GM19328 (cell line): ENCODE measurements around the gene SLC17A2.

Experiments
- ATAC-seq: cut with Tn5 transposase; IDR thresholded peaks from one replicate; pipeline ENCODE4 v1.9.1; 2021; ENCODE audit warnings: mild to moderate bottlenecking, moderate library complexity; ENCODE audit not compliant: unreplicated experiment

SLC17A2 gene, protein sequence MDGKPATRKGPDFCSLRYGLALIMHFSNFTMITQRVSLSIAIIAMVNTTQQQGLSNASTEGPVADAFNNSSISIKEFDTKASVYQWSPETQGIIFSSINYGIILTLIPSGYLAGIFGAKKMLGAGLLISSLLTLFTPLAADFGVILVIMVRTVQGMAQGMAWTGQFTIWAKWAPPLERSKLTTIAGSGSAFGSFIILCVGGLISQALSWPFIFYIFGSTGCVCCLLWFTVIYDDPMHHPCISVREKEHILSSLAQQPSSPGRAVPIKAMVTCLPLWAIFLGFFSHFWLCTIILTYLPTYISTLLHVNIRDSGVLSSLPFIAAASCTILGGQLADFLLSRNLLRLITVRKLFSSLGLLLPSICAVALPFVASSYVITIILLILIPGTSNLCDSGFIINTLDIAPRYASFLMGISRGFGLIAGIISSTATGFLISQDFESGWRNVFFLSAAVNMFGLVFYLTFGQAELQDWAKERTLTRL

DNA sequence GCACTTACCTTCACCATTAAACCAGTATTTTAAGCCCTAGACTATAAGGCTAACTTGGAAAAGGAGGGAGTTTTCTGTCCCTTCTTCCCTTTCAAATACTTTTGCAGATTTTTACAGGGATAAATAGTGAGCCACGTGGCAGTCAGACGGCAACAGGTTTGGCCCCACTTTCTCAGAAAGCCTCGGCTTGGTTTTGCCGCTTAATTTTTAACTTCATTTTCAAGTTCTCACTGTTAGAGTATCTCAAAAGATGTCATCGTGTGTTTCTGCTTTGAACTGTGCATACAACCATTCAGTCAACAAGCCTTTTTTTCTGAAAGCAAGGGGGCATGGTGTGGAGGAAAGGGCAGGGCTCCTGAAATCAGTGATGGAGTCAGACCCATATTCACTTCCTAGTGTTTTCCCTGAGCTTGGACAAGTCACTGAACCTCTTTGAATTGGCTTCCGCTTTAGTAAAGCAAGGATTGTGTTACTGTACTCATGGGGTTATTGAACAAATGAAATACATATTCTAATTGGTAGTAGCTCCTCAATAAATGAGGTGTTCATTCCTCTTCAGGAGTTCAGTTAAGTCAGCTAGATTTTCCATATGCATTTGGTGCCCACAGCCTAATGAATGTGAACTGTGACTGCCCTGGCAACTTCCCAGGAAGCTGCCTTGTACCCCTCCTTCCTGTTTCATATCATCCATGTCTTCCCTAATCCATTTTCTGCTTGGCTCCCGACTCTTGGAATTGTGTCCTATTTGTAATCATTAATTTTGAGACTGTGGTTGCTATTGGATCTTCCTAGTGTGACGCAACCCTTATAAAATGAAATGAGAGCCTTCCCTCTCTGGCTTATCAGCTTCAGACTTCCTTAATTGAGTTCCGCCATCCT, at the start of gene SLC17A2:
Gene SLC17A2, minus strand, starts transcription at position 160 of the 879 bp plus-strand sequence. CDS start 4,895 bp downstream, outside the sequence.
- no peak for ATAC-seq

DNA sequence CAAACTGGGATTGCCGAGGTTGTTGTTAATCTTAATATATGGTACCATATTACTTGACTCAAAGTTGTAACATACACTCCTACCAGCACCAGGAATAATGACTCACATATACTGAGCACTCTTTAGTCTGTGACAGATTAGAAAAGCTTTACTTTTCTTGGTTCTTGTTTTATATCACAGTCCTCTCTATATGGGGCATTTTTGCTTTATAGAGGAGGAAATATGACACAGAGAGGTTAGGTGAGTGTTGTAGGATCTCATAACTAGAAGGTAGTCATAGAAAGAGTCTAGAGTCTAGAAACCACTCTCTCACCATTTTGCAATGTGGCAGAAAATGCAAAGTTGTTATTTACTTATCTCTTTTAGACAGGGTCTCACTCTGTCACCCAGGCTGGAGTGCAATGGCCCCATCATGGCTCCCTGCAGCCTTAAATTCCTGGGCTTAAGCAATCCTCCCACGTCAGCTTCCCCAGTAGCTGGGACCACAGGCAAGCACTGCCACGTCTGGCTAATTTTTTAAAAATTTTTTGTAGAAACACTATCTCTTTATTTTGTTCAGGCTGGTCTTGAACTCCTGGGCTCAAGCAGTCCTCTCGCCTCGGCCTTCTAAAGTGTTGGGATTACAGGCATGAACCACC, 45.6 kb upstream of the SLC17A2 start:
- no peak for ATAC-seq

DNA sequence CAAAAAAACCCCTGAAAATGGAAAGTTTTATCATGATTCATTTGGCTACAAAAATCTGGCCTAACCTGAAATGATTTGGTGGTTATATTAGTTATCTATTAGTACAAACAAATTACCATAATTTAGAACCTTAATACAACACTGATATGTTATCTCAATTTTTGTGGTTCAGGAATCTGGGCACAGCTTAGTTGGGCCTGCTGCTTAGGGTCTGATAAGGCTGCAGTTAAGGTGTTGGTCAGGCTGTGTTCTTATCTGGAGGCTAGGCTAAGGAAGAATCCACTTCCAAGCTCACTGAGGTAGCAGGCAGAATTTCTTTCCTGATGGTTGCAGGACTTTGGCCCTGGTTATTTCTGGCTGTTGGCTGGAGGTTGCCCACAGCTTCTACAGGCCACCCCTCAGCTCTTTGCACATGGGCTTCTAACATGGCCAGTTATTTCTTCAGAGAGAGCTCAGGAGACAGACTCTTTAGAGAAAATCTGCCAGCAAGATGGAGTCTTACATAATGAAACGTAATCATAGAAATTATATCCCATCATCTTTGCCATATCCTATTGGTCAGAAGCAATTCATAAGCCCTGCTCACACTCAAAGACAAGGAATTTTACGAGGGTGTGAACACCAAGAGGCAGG, 43.5 kb upstream of the SLC17A2 start:
- ATAC-seq, result no peak

DNA sequence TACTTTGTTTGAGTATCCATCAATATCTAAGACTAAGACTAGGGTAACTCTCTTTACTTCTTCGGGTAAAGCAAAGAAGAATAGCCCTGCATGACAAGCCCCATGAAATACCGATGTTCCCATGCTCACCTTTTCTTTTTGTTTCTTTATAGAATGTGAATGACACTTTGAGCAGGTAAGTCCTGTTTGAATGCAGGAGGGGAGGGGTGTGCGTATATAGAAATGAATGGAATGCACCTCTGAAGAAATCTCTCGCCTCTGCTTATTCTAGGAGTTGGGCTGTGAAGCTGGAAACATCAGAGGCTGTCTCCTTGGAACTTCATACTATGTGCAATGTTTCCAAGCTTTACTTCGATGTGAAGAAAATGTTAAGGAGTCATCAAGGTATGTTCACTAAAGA, 42.4 kb upstream of the SLC17A2 start:
- ATAC-seq, result no peak

DNA sequence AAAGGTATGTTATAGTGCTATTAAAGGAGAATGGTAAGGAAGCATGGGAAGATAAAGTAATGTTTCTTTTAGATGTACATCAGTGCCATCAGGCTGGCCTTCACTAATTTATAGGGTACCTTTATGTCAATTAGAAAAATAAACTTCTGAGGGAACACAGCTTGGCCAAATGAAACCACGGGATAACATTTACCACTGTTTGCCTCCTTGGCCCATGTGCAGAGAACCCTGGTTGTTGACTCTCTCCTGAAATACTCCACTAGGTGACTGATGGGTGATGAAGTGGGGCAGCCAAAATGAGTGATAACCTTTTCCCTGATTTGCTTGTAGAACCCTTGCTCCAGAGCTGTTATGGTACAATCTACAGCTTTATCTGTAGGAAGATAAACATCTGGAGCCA, 41.6 kb upstream of the SLC17A2 start:
- no peak for ATAC-seq

DNA sequence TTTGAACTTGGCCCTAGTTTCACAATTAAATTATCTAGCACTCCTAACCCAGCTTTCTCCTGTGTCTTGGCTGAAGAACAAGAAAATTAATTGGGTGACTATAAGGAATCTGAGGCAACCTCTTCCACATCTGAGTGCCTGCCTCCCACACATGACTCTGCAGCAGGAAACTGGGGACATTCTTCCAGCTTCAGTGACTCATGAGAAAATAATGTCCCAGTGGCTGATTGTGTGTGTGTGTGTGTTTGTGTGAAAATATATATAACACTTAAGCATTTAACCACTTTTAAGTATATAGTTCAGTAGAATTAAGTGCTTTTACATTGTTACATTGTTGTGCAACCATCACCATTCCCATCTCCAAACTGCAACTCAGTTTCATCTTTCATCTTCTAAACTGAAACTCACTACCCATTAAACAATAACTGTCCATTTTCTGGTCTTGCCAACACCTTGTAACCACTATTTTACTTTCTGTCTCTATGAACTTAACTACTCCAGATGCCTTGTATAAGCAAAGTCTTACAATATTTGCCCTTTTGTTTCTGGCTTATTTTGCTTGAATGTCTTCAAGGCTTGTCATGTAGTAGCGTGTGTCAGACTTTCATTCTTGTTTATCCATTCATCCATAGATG, 40.8 kb upstream of the SLC17A2 start:
- ATAC-seq, result no peak

DNA sequence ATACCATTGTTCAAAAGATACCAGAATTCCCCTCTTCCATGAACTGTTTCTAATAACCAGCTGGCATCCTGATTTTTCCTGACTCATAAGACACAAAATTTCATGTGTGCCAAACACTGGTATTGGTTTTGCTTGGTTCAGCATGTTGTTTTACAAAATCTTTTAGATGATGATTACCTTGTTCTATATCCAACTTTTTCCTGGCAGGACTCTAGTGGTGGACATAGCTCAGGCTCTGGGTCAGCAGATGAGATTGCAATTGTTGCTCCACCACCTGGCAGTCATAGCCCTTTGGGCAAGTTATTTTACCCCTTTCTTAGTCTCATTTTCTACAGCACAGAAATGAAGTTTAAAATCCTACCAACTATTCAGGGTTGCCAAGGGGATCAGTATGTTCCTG, 38.3 kb upstream of the SLC17A2 start:
- ATAC-seq, result no peak

DNA sequence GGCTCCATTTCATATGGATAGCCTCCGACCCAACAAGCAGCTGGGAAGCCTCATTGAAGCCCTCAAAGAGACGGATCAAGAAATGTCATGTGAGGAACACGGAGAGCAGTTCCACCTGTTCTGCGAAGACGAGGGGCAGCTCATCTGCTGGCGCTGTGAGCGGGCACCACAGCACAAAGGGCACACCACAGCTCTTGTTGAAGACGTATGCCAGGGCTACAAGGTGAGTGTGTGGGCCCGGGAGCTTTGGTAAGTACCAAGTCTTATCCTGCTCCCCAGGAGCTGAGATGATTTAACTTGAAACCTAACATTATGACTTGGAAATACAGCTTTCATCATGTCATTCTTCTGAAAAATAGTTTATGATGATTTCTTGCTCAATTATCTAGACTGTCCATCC, 36.2 kb upstream of the SLC17A2 start:
- no peak for ATAC-seq

DNA sequence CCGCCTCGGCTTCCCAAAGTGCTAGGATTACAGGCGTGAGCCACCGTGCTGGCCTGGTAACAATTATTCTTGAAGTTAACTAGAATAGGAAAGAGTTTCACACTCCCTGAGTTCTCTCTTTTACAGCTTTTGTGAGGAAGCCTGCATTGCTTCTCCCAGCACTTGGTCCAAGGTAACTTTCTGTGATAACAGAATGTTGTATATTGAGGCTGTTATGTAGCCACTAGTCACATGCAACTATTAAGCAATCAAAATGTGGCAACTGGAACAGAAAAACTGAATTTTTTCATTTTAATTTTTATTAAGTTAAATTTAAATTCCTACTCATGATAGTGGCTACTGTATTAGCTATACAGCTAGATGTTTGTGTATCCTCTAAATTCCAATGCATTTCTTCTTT, 34.6 kb upstream of the SLC17A2 start:
- no peak for ATAC-seq

DNA sequence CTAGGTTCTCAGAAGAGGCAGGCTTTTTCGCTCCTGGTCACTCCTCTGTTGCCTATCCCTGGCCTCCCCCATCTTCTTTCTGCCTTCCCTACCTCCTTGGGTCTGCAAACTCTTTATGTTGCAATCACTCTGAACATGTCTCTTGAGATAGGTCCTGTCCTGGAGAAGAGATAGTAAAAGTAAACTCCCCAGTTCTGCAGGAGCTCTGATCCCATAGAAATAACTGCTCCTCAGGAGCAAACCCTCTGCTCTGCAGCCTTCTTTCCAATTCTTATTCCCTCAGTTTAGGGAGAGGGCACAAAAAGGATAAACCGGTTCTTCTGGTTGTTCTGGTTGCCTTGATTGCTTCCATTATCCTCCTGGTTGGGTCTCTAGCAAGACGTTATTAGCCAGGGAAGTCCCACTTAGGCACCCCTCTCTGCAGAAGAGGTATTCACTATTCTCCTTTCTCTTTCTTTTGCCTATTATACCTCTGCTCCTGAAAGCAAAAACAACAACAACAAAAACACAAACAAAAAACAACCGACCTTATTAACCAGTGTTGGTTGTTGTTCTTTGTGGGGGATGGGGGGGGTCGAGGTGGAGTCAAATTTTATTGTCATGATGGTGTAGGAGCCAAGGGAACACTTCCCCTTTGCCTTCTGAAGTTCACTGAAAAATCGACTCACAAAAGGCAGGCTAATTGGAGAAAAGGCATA, 33.1 kb upstream of the SLC17A2 start:
- ATAC-seq, result no peak

DNA sequence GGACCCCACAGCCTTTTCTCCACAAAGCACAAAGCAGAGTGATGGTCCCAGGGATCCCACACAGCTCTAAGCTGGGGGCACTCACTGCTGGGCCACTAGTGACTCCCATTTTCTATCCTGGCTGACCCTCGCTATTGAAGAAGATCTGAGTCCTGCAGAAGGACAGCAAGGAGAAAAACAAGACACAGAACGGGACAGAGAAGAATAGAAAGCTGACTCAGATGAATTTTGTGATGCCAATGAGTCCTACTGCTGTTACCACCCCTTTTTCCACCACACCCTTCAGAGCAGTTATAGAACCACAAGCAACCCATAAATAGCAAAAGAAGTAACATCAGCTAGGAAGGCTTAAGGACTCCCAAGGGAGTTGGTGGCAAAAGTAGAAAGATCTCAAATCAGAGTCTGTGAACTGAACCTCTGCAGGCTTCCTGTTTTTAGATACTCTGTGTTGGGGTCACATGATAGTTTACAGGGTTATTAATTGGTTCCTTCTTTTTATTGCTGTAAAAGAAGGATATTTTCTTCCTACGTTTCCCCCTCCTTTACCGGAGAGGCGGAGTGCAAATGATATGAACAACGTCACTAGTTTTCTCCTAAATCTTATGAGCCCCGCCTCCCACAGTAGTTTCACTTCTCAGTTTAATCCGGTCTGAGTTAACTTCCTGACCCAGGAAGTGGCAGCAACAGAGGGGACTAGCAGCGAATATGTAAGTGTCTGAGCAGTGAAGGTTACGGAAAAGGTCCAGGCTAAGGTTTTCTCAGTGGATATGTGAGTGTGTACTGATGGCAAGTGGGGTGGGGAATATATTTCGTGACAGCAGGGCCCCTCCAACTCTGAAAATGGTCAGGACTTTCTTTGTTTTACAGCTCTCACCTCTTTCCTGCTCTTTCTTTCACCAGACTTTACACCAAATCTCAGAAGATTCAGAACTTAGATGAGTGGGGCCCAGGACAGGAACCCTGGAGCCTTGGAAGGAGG, 31.9 kb upstream of the SLC17A2 start, which contains the start of gene TRIM38:
Gene TRIM38, plus strand, starts transcription at position 654 of the 979 bp plus-strand sequence. CDS start 3,721 bp downstream, outside the sequence.
- peak; percentile 74 for ATAC-seq

DNA sequence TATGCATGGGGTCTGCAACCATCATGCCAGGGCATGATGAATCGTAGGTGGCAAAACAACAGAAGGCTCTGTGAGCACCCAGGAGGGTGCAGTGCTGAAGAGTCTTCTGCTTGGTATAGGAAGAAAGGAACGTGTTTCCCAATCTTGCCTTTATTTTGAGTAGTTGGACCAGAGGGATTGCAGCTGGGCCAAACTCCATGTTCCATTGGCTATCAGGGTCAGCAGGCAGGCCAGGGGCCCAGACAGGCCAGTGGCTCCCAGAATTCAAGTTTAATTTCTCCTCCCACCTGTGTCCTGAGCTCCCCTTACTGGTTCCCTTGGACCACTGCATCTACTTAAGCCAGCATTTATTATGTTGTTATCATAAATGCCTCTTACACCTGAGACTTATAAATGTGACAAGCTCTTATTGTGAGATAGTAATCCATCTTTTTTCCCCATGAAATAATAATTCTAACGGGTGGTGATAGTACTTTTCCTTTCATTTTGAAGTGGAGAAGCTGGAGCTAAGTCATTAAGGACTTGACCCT, 31.2 kb upstream of the SLC17A2 start:
- ATAC-seq, result no peak

DNA sequence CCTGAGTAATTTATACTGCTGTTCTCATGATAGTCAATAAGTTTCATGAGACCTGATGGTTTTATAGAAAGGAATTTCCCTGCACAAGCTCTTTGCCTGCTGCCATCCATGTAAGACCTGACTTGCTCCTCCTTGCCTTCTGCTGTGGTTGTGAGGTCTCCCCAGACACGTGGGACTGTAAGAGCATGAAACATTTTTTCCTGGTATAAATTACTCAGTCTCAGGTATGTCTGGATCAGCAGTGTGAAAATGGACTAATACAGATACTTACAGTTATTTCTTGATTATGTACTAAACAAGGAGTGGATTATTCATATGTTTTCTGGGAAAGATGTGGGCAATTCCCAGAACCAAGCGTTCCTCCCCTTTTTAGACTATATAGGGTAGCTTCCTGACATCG, 30.2 kb upstream of the SLC17A2 start:
- no peak for ATAC-seq

DNA sequence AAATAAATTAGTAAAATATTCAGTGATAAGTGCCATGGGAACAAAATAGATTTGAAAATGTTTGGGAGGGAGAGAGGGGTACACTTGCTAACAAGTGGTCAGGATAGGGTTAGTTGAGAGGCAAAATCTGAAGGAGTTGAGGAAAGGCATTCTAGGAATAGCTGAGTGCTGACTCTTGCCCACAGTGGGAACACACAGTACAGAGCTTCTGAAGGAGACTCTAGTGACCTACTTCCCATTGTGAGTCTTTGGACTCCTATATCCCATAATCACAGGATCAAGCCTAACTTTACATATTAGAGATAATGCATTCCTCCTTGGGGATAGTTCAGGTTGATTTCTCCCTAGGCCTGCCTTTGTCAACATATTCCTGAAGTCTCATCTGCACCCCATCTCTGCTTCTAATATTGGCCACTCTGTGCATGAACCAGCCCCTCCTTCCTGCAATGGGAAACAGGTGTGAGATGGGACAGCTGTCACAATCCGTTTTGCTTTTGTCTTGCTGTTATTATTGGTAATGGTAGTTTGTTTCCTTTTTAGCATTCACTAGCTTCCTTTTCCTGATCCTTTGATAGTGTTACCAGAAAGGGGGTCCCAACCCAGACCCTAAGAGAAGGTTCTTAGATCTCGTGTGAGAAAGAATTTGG, 29.5 kb upstream of the SLC17A2 start:
- no peak for ATAC-seq

DNA sequence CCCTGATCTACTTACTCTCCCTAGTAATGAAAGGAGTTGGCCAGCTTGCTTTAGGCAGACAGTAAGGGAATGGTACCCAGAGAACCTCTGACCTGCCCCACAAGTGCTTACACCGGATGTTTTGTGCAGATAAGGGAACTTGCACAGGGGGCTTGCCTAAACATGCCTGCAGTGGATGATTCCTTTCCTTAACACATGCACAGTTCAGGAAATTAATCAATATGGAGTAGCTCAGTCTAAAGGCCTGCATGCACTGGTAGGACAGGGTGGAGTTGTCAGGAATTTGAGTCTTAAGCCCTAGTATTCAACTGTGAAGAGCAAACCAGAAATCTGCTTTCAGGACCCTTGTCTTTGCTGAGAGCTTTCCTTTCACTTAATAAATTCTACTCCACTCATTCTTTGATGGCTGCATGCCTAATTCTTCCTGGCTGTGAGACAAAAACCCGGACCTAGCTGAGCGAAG, 28.2 kb upstream of the SLC17A2 start:
- ATAC-seq, result no peak

DNA sequence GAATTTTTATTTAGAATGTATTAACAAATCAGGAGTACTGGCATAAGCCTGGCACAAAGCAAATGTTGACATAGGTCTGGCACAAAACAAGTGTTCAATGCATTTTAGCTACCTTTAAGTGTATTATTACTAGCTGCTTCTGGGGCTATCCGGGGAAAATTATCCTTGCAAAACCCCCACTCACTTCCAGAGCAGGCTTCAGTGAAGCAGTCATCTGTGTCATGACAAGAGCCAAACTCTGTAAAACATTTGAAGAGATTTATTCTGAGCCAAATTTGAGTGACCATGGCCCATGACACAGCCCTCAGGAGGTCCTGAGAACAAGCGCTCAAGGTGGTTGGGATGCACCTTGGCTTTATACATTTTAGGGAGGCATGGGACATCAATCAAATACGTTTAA, 25.7 kb upstream of the SLC17A2 start:
- ATAC-seq, result no peak

DNA sequence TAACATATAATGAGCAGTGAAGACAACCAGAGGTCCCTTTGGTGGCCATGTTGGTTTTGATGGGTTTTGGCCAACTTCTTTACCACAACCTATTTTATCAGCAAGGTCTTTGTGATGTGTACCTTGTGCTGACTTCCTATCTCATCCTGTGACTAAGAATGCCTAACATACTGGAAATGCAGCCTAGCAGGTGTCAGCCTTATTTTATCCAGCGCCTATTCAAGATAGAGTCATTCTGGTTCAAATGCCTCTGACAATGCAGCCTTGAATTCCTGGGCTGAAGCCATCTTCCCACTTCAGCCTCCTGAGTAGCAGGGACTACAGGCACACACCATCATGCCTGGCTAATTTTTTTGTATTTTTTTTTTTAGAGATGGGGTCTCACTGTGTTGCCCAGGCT, 24.3 kb upstream of the SLC17A2 start:
- ATAC-seq, result no peak

DNA sequence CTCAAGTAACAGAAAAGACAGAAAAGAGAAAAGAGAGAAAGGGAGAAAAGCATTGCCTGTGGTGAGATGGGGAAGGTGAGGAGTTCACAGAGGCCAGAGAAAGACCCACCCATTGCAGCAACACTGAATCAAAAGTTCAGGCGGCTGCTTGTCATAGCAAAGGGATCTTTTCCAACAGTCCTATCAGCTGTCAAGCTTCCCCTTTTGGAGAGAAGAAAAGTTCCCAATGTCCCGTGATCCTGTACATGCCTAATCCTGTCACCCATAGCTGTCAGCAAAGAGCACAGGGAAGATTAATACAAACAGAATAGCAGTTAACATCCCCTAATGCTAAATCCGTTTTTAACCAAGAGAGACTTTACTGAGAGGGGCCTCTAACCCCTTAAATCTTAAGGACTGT, 23.2 kb upstream of the SLC17A2 start:
- ATAC-seq, result no peak
